C4-2B (cell line): ENCODE data around the gene IGFBPL1.
A peak's percentile ranks its signal among the peaks of the same experiment; 100 is the strongest.

ENCODE experiments used
- H3K27ac ChIP-seq: fragments of 450-650 bp; 2 replicates; pipeline ENCODE4 v1.5.1; 2017
- ZFX ChIP-seq: fragments of 450-650 bp; IDR thresholded peaks from 2 replicates; pipeline ENCODE4 v1.6.1; 2017
- TF ChIP-seq, protein P1 (sequence below): fragments of 450-650 bp; conservative IDR thresholded peaks from 2 replicates; pipeline ENCODE4 v1.5.1; 2017; ENCODE audit warnings: mild to moderate bottlenecking

IGFBPL1 gene

DNA sequence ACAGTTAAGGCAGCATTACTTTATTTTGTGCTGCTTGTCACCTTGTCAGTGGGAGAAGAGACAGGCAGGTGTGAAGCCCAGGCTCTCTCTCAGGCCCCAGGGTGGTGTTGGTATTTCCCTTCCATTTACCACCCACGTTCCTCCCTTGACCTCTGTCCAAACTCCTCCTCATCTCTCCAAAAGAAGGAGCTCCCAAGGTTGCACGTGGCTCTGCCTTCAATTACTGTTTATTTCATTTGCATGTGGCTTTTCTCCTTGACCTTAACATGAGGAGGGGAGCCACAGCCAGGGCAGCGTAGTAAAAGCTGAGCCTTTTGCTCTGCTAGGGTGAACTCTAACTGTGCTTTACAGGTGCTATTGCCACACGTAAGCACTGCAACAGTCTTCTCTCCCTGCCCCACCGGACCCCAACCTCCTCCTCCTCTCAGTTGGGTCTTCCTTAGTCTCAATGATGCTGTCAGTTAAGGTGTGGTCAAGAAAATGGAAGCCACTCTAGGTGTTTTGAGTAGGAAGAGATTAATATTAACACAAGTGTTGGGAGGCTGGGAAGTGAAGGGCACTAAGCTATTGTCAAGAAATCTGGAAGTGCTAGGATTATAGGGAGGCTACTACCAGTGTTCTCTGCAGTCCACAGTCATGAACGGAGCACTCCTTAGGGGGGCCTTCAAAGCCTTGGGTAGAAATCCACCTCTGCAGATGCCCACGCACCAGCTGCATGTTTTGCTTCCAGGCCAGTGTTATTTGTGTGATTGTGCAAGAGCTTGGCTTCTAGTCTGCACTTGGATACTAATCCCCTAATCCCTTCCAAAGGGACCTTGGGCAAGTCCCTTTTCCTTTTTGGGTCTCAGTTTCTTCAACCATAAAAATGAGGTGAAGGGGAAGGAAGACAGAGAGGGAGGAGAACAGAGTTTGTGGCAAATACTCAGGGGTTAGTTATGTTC is 35.7 kb downstream of the IGFBPL1 start:
- no peak overlapping the region for H3K27ac ChIP-seq
- TF ChIP-seq ZFX = 0 out of 2 replicates have a peak, but pooled peaks have one; percentile 7
- TF ChIP-seq, protein P1, sequence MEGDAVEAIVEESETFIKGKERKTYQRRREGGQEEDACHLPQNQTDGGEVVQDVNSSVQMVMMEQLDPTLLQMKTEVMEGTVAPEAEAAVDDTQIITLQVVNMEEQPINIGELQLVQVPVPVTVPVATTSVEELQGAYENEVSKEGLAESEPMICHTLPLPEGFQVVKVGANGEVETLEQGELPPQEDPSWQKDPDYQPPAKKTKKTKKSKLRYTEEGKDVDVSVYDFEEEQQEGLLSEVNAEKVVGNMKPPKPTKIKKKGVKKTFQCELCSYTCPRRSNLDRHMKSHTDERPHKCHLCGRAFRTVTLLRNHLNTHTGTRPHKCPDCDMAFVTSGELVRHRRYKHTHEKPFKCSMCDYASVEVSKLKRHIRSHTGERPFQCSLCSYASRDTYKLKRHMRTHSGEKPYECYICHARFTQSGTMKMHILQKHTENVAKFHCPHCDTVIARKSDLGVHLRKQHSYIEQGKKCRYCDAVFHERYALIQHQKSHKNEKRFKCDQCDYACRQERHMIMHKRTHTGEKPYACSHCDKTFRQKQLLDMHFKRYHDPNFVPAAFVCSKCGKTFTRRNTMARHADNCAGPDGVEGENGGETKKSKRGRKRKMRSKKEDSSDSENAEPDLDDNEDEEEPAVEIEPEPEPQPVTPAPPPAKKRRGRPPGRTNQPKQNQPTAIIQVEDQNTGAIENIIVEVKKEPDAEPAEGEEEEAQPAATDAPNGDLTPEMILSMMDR = no peak

DNA sequence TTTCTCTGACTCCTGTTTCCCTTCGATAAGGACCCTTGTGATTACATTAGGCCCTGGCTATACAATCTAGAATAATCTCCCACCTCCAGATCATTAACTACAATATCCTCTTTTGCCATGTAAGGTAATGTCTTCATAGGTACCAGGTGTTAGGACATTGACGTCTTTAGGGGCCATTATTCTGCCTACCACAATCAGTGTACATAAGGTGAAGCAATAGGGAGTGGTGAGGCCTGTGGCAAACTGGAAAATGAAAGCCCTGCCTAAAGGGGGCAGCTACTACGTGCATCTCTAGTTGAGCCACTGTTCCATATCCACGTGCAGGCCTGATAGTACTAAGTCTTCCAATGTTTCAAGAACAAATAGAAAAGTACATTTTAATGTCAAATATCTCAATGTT is 36.5 kb downstream of the IGFBPL1 start:
- TF ChIP-seq, protein P1 = no peak
- TF ChIP-seq ZFX = no peak
- H3K27ac ChIP-seq = no peak overlapping the region

DNA sequence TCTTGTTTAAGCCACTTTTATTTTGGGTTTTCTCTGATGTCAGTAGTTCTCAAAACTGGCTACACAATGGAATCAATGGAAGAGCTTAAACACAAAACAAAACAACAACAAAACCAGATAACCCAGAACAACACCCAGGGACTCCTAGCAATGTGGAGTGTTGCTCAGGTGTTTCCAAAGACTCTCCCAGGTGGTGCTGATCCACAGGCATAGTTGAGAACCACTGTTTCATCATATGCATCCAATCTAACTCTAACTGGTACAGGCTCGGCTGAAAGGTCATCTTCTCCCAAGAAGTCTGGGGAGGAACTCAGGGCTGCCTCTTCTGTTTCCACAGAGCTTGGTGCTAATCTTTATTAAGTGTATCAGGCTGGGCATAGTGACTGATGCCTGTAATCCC is 37.2 kb downstream of the IGFBPL1 start:
- H3K27ac ChIP-seq = no peak overlapping the region
- no peak for TF ChIP-seq ZFX
- TF ChIP-seq, protein P1 = no peak

DNA sequence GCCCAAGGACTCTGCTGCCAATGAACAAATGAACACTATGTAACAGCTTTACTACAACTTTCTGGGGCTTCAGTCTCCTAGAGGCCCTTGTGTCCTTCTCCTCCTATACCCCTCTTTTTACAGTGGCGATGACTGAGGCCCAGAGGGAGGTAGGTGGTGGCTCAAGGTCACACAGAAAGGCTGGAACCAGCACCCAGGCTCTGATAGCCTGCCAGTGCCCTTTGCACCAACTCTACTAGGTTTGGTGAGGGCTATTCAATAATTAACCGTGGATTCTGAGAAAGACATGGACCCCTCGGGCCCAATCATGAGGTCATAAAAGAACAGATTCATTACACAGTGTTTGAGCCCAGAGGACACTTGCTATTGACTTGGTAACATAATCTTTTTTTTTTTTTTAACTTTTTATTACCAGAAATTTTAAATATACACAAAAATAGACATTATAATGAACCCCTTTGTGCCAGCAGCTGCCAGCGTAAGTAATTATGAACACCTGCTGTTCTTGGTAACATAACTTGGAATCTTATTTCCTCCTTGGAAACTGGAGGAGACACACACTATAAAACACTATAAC is 37.8 kb downstream of the IGFBPL1 start:
- H3K27ac ChIP-seq = no peak overlapping the region
- no peak for TF ChIP-seq ZFX
- TF ChIP-seq, protein P1 = no peak

DNA sequence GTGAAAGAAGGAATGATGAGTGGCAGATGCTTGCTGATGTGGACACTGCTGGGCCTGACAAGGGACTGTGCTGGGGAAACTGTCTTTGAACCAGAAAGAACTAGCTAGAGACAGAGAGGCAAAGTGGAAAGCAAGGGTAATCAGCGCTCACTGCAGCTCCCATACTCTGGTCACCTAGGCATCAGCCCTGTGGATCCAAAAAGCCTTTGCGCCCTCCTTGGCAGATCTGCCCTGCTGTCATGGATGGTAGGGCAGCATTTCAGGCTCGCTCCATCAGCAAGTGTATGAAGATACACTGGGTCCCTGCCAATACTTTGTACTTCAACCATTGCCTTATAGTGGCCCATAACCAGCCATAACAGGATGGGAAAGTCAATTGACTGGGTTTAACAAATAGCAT is 38.4 kb downstream of the IGFBPL1 start:
- no peak for TF ChIP-seq ZFX
- TF ChIP-seq, protein P1 = no peak
- H3K27ac ChIP-seq = no peak overlapping the region

DNA sequence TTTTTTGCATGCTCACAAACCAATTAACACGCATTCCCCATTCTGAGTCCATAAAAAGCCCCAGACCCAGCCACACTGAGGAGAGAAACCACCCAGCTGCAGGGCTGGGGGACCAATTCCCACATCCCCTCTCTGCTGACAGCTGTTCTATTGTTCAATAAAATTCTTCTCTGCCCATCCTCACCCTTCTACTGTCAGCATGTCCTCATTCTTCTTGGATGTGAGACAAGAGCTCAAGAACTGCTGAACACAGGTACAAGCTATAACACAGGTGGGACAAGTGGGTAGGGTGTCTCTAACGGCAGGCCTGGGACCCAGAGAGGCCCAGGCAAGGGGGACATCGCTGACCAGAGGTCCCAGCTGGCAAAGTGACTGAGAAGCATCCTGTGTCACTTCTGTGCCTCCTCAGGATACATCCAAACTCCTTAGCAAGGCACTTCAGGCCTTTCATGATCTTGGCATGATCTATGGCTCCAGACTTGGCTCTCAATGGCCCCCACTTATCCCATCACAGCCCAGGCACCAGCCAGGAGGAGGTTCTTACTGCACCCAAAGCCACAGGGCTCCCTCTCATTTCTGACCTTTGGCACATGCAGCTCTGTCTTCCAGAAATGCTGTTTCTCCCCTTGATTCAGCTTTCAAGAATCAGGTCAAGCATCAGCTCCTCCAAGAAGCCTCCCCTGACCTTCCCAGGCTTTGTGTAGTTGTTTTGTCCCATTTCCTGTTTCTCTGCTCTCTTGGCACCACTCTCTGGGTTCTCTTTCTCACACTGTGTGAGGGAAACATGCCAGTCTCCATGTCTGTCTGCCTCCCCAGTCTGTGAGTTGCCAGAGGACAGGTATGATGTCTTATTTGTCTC is 39.0 kb downstream of the IGFBPL1 start:
- no peak for TF ChIP-seq ZFX
- TF ChIP-seq, protein P1 = no peak
- H3K27ac ChIP-seq = no peak overlapping the region
